ENCODE measurements around the gene LCN15. TPM values are rescaled to one million over a fixed set of nuclear protein-coding genes. Genes with fewer than 3 reads are reported as not detected.
"Not testable (repeated sequence)": the region's sequence is repeated elsewhere in the genome, so short reads cannot be mapped to it uniquely, and the experiment has no call there.

The LCN15 gene
- total and polyA plus RNA-seq, 2 experiments from 2014 or later: 0.76 to 0.90 TPM

- no peak overlapping the region for H3K4me3 Mint-ChIP-seq
- H3K27ac Mint-ChIP-seq: no peak overlapping the region
- H3K36me3 ChIP-seq (ENCODE audit: insufficient read depth): no peaks in the 10 kb centered on the region
- DNase-seq (ENCODE audit: low spot score) (no peak), ATAC-seq (no peak)
- no peaks in the 10 kb centered on the region for H3K9me2 ChIP-seq (ENCODE audit: insufficient read depth)
- H3K4me1 ChIP-seq (ENCODE audit: insufficient read depth): no peaks in the 10 kb centered on the region
- TF ChIP-seq NANOG (IDR thresholded peaks at IDR 0.05; ENCODE audit: borderline replicate concordance) (no peak), CREB1 (CRISPR knock-in tag; IDR thresholded peaks at IDR 0.05; ENCODE audit: low read depth) (no peak), JUNB (IDR thresholded peaks at IDR 0.05; ENCODE audit: unreplicated experiment) (no peak), EZH2 (IDR thresholded peaks at IDR 0.05; ENCODE audit: low read depth, unreplicated experiment) (no peak), EZH2phosphoT487 (IDR thresholded peaks at IDR 0.05; ENCODE audit: unreplicated experiment) (no peak), ETS1 (IDR thresholded peaks at IDR 0.05) (no peak)
- H3K36me3 Mint-ChIP-seq (ENCODE audit: low read depth): peaks cover 3% of the 10 kb centered on the region; the same call in 2 of the 3 replicates
- no peaks in the 10 kb centered on the region for H4K20me1 ChIP-seq (replicated peaks; ENCODE audit: insufficient read depth)
- H3K27me3 ChIP-seq (ENCODE audit: insufficient read depth): no peaks in the 10 kb centered on the region
- no peak overlapping the region for H3K27ac ChIP-seq (ENCODE audit: low read depth)
- H3K27me3 Mint-ChIP-seq (ENCODE audit: insufficient read depth, low read depth, poor library complexity): peaks cover 7% of the 10 kb centered on the region
- H2AFZ ChIP-seq: no peak overlapping the region
- no peak overlapping the region for H3K4me2 ChIP-seq
- H3K9me3 Mint-ChIP-seq: peaks cover 28% of the 10 kb centered on the region
- 0 out of 2 replicates have a peak, but pooled peaks cover 2% of the 10 kb centered on the region for H3F3A ChIP-seq (replicated peaks; ENCODE audit: low read depth)
- no peak overlapping the region for H3K4me3 ChIP-seq
- H3K4me1 Mint-ChIP-seq: peaks cover 7% of the 10 kb centered on the region
- no peaks in the 10 kb centered on the region for H3K79me2 ChIP-seq (replicated peaks; ENCODE audit: insufficient read depth)
Measured at GRCh38 chr9:136756134-136756438, 8.2 kb downstream of the LCN15 start.

GRCh38 chr9:136755302-136756133, 8.8 kb downstream of the LCN15 start:
- H3K27ac ChIP-seq (ENCODE audit: low read depth); ATAC-seq; DNase-seq (ENCODE audit: low spot score); H3K27ac Mint-ChIP-seq; H3K4me3 Mint-ChIP-seq; H3K9me2 ChIP-seq (ENCODE audit: insufficient read depth); H3K4me3 ChIP-seq; H3K4me2 ChIP-seq; H4K20me1 ChIP-seq (replicated peaks; ENCODE audit: insufficient read depth); H3F3A ChIP-seq (replicated peaks; ENCODE audit: low read depth); H3K36me3 ChIP-seq (ENCODE audit: insufficient read depth); H3K27me3 ChIP-seq (ENCODE audit: insufficient read depth); H3K4me1 Mint-ChIP-seq; H3K27me3 Mint-ChIP-seq (ENCODE audit: insufficient read depth, low read depth, poor library complexity); H3K36me3 Mint-ChIP-seq (ENCODE audit: low read depth); H3K4me1 ChIP-seq (ENCODE audit: insufficient read depth); H3K79me2 ChIP-seq (replicated peaks; ENCODE audit: insufficient read depth); H2AFZ ChIP-seq: not testable (repeated sequence)
- peaks cover 28% of the 10 kb centered on the region for H3K9me3 Mint-ChIP-seq

GRCh38 chr9:136754626-136755301, 9.6 kb downstream of the LCN15 start:
- H3K4me2 ChIP-seq: no peak overlapping the region
- no peak overlapping the region for H3K4me3 Mint-ChIP-seq
- H3K36me3 ChIP-seq (ENCODE audit: insufficient read depth): no peaks in the 10 kb centered on the region
- no peak overlapping the region for H3K27ac ChIP-seq (ENCODE audit: low read depth)
- no peaks in the 10 kb centered on the region for H3K9me2 ChIP-seq (ENCODE audit: insufficient read depth)
- no peaks in the 10 kb centered on the region; the same call in 2 of the 3 replicates for H3K4me1 Mint-ChIP-seq
- H3K27me3 Mint-ChIP-seq (ENCODE audit: insufficient read depth, low read depth, poor library complexity): peaks cover 5% of the 10 kb centered on the region
- no peak overlapping the region for H3K27ac Mint-ChIP-seq
- no peaks in the 10 kb centered on the region for H4K20me1 ChIP-seq (replicated peaks; ENCODE audit: insufficient read depth)
- 0 out of 2 replicates have a peak overlapping the region, but pooled peaks have one; percentile 66 for H2AFZ ChIP-seq
- ATAC-seq: peak; percentile 77
- H3K4me3 ChIP-seq: no peak overlapping the region
- no peaks in the 10 kb centered on the region for H3K79me2 ChIP-seq (replicated peaks; ENCODE audit: insufficient read depth)
- no peaks in the 10 kb centered on the region for H3F3A ChIP-seq (replicated peaks; ENCODE audit: low read depth)
- peaks cover 28% of the 10 kb centered on the region for H3K9me3 Mint-ChIP-seq
- no peaks in the 10 kb centered on the region for H3K4me1 ChIP-seq (ENCODE audit: insufficient read depth)
- DNase-seq (ENCODE audit: low spot score): peak; percentile 59
- no peaks in the 10 kb centered on the region for H3K27me3 ChIP-seq (ENCODE audit: insufficient read depth)
- H3K36me3 Mint-ChIP-seq (ENCODE audit: low read depth): peaks cover 3% of the 10 kb centered on the region; the same call in 2 of the 3 replicates
- no peak for TF ChIP-seq STAT1 (IDR thresholded peaks at IDR 0.05; ENCODE audit: unreplicated experiment)
- no peak for TF ChIP-seq ZNF114 (CRISPR knock-in tag; IDR thresholded peaks at IDR 0.05)
- TF ChIP-seq ZNF462 (CRISPR knock-in tag; IDR thresholded peaks at IDR 0.05): no peak
